GM23338 (cell line): Measurements from ENCODE around the gene RFWD3. TPM values are rescaled to one million over a fixed set of nuclear protein-coding genes. Genes with fewer than 3 reads are reported as not detected.

Experiments used
- ATAC-seq: fragments of 200-7000 bp; cut with Tn5 transposase; 3 replicates; pipeline ENCODE4 v1.9.1; 2020
- DNase-seq: peaks from one replicate; pipeline ENCODE4 v3.0.0-alpha.2; 2015; ENCODE audit warnings: low spot score
- H2AFZ ChIP-seq: fragments of 200-600 bp; sonication (generic); 2 replicates; pipeline ENCODE4 v1.8.0; 2016; ENCODE audit warnings: antibody characterized with exemption, mild to moderate bottlenecking, moderate library complexity
- H3F3A ChIP-seq: fragments of 200-600 bp; sonication (generic); replicated peaks from 2 replicates; pipeline ENCODE4 v1.8.0; 2017; ENCODE audit warnings: antibody characterized with exemption, mixed run types, low read depth
- H3K27ac ChIP-seq: fragments of 200-600 bp; sonication (generic); 2 replicates; pipeline ENCODE4 v1.6.1; 2016; ENCODE audit warnings: low read depth
- H3K27me3 ChIP-seq: fragments of 200-600 bp; sonication (generic); 2 replicates; pipeline ENCODE4 v1.8.0; 2016; ENCODE audit warnings: mild to moderate bottlenecking, mixed run types, moderate library complexity; ENCODE audit not compliant: insufficient read depth
- H3K36me3 ChIP-seq: fragments of 200-600 bp; sonication (generic); 2 replicates; pipeline ENCODE4 v1.8.0; 2016; ENCODE audit warnings: mild to moderate bottlenecking; ENCODE audit not compliant: insufficient read depth
- H3K4me1 ChIP-seq: fragments of 200-600 bp; sonication (generic); 2 replicates; pipeline ENCODE4 v1.8.0; 2016; ENCODE audit warnings: mild to moderate bottlenecking, moderate library complexity; ENCODE audit not compliant: insufficient read depth
- H3K4me2 ChIP-seq: fragments of 200-600 bp; sonication (generic); 2 replicates; pipeline ENCODE4 v1.7.1; 2017; ENCODE audit warnings: mixed run types
- H3K4me3 ChIP-seq: fragments of 200-600 bp; sonication (generic); 2 replicates; pipeline ENCODE4 v1.6.1; 2016; ENCODE audit warnings: mixed run types
- H3K79me2 ChIP-seq: fragments of 200-600 bp; sonication (generic); replicated peaks from 2 replicates; pipeline ENCODE4 v1.8.0; 2017; ENCODE audit warnings: mild to moderate bottlenecking; ENCODE audit not compliant: insufficient read depth
- H3K9me2 ChIP-seq: fragments of 200-600 bp; sonication (generic); 2 replicates; pipeline ENCODE4 v1.8.0; 2017; ENCODE audit not compliant: insufficient read depth
- H4K20me1 ChIP-seq: fragments of 200-600 bp; sonication (generic); replicated peaks from 2 replicates; pipeline ENCODE4 v1.8.0; 2017; ENCODE audit warnings: mild to moderate bottlenecking; ENCODE audit not compliant: insufficient read depth
- H3K27ac Mint-ChIP-seq: 2 replicates; pipeline ENCODE4 v1.8.0; 2020; ENCODE audit warnings: inconsistent platforms, mild to moderate bottlenecking, moderate library complexity, mixed read lengths
- H3K27me3 Mint-ChIP-seq: 3 replicates; pipeline ENCODE4 v1.8.0; 2022; ENCODE audit warnings: low read depth, mild to moderate bottlenecking, moderate library complexity, mixed read lengths, inconsistent platforms; ENCODE audit not compliant: insufficient read depth, poor library complexity
- H3K36me3 Mint-ChIP-seq: 3 replicates; pipeline ENCODE4 v1.8.0; 2021; ENCODE audit warnings: low read depth, mild to moderate bottlenecking, inconsistent platforms, moderate library complexity, mixed read lengths
- H3K4me1 Mint-ChIP-seq: 3 replicates; pipeline ENCODE4 v1.8.0; 2020; ENCODE audit warnings: mild to moderate bottlenecking, inconsistent platforms, mixed read lengths
- H3K4me3 Mint-ChIP-seq: 3 replicates; pipeline ENCODE4 v1.8.0; 2021; ENCODE audit warnings: moderate library complexity, mild to moderate bottlenecking, inconsistent platforms, mixed read lengths
- H3K9me3 Mint-ChIP-seq: 3 replicates; pipeline ENCODE4 v1.8.0; 2020; ENCODE audit warnings: moderate library complexity, mild to moderate bottlenecking, inconsistent platforms, mixed read lengths
- CREB1 ChIP-seq: fragments of 250-450 bp; sonication (Bioruptor Pico); IDR thresholded peaks from 2 replicates; pipeline ENCODE4 v1.5.0; 2020; ENCODE audit warnings: low read depth, mild to moderate bottlenecking, moderate library complexity
- ETS1 ChIP-seq: IDR thresholded peaks from 2 replicates; pipeline ENCODE4 v1.6.1; 2016; ENCODE audit warnings: antibody characterized with exemption
- EZH2 ChIP-seq: fragments of 200-600 bp; sonication (generic); IDR thresholded peaks from one replicate; pipeline ENCODE4 v1.8.0; 2017; ENCODE audit warnings: antibody characterized with exemption, mild to moderate bottlenecking, low read depth; ENCODE audit not compliant: unreplicated experiment
- EZH2phosphoT487 ChIP-seq: fragments of 200-600 bp; sonication (generic); IDR thresholded peaks from one replicate; pipeline ENCODE4 v1.8.1; 2018; ENCODE audit warnings: antibody characterized with exemption; ENCODE audit not compliant: unreplicated experiment
- JUNB ChIP-seq: IDR thresholded peaks from one replicate; pipeline ENCODE4 v1.6.1; 2016; ENCODE audit warnings: antibody characterized with exemption; ENCODE audit not compliant: unreplicated experiment
- NANOG ChIP-seq: IDR thresholded peaks from 2 replicates; pipeline ENCODE4 v1.6.1; 2016; ENCODE audit warnings: antibody characterized with exemption, borderline replicate concordance
- POLR2AphosphoS5 ChIP-seq: IDR thresholded peaks from 2 replicates; pipeline ENCODE4 v1.6.1; 2016; ENCODE audit warnings: antibody characterized with exemption, low read depth
- STAT1 ChIP-seq: IDR thresholded peaks from one replicate; pipeline ENCODE4 v1.6.1; 2016; ENCODE audit warnings: antibody characterized with exemption; ENCODE audit not compliant: unreplicated experiment
- ZNF114 ChIP-seq: fragments of 250-450 bp; sonication (Bioruptor Pico); IDR thresholded peaks from 2 replicates; pipeline ENCODE4 v1.5.0; 2020; ENCODE audit warnings: mild to moderate bottlenecking, moderate library complexity
- ZNF331 ChIP-seq: fragments of 250-450 bp; sonication (Bioruptor Pico); IDR thresholded peaks from 2 replicates; pipeline ENCODE4 v1.5.0; 2020; ENCODE audit warnings: low read depth, mild to moderate bottlenecking, moderate library complexity
- ZNF462 ChIP-seq: fragments of 250-450 bp; sonication (Bioruptor Pico); IDR thresholded peaks from 2 replicates; pipeline ENCODE4 v1.5.0; 2020; ENCODE audit warnings: mild to moderate bottlenecking, moderate library complexity
- polyA plus RNA-seq: library from polyadenylated mRNA; unstranded; fragments of >200 nt; fragmentation: Nextera tagmentation; extraction: Ambion mirVana; gene quantifications from 2 replicates; pipeline ENCODE4 v1.2.1, GENCODE V29; 2016
- total RNA-seq: library from RNA; depleted of rRNA; stranded (reverse); fragments of >200 nt; shearing (Covaris generic); gene quantifications from 2 replicates; pipeline ENCODE4 v1.2.3, GENCODE V29; 2014
- TF ChIP-seq, protein P1 (sequence below): IDR thresholded peaks from one replicate; pipeline ENCODE4 v1.6.1; 2018; ENCODE audit warnings: antibody characterized with exemption; ENCODE audit not compliant: unreplicated experiment
- TF ChIP-seq, protein P2 (sequence below), 2 experiments: fragments of 200-600 bp in 1 of 2; sonication (generic) in 1 of 2; conservative IDR thresholded peaks; 2 replicates each; pipeline versions ENCODE4 v1.5.1 to v1.6.1; 2016 to 2017; ENCODE audit warnings: antibody characterized with exemption in 2 of 2, low read depth in 2 of 2, mild to moderate bottlenecking in 2 of 2, moderate library complexity in 1 of 2

Gene RFWD3
- total and polyA plus RNA-seq, 2 experiments from 2014 or later, result 27.6 to 113 TPM

DNA sequence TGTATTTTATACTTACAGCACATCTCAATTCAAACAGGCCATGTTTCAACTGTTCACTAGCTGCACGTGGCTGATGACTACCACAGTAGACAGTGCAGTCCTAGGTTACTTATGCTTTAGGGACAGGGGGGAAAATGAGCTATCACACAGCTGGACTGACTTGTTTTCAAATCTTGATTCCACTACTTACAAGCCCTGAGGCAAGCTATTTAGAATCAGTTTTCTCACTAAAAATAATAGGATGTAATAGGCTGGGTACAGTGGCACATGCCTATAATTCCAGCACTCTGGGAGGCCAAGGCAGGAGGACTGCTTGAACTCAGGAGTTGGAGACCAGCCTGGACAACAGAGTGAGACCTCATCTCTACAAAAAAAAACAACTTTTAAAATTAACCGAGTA, 70.1 kb downstream of the RFWD3 start:
- no peaks in the 10 kb centered on the region for H3K36me3 ChIP-seq
- H3K27me3 Mint-ChIP-seq, result peaks cover 5% of the 10 kb centered on the region

More for the DNA sequence above, 70.1 kb downstream of the RFWD3 start:
- no peak overlapping the region for H3K4me3 Mint-ChIP-seq
- no peak for DNase-seq
- peaks cover 41% of the 10 kb centered on the region for H4K20me1 ChIP-seq
- H3K9me3 Mint-ChIP-seq, result no peaks in the 10 kb centered on the region
- peaks cover 100% of the 10 kb centered on the region for H3K79me2 ChIP-seq
- no peak overlapping the region for H3K4me3 ChIP-seq
- no peaks in the 10 kb centered on the region; the same call in 1 of the 2 replicates for H3K4me1 ChIP-seq
- H3K9me2 ChIP-seq, result no peaks in the 10 kb centered on the region
- TF ChIP-seq, protein P1, sequence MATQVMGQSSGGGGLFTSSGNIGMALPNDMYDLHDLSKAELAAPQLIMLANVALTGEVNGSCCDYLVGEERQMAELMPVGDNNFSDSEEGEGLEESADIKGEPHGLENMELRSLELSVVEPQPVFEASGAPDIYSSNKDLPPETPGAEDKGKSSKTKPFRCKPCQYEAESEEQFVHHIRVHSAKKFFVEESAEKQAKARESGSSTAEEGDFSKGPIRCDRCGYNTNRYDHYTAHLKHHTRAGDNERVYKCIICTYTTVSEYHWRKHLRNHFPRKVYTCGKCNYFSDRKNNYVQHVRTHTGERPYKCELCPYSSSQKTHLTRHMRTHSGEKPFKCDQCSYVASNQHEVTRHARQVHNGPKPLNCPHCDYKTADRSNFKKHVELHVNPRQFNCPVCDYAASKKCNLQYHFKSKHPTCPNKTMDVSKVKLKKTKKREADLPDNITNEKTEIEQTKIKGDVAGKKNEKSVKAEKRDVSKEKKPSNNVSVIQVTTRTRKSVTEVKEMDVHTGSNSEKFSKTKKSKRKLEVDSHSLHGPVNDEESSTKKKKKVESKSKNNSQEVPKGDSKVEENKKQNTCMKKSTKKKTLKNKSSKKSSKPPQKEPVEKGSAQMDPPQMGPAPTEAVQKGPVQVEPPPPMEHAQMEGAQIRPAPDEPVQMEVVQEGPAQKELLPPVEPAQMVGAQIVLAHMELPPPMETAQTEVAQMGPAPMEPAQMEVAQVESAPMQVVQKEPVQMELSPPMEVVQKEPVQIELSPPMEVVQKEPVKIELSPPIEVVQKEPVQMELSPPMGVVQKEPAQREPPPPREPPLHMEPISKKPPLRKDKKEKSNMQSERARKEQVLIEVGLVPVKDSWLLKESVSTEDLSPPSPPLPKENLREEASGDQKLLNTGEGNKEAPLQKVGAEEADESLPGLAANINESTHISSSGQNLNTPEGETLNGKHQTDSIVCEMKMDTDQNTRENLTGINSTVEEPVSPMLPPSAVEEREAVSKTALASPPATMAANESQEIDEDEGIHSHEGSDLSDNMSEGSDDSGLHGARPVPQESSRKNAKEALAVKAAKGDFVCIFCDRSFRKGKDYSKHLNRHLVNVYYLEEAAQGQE, result no peak
- TF ChIP-seq NANOG, result no peak
- TF ChIP-seq STAT1, result no peak
- no peak for TF ChIP-seq EZH2phosphoT487
- TF ChIP-seq ZNF331 (CRISPR knock-in tag), result no peak
- TF ChIP-seq JUNB, result no peak
- TF ChIP-seq CREB1 (CRISPR knock-in tag), result no peak
- no peak for TF ChIP-seq ZNF462
- TF ChIP-seq EZH2, result no peak
- TF ChIP-seq ETS1, result no peak
- TF ChIP-seq, protein P2, sequence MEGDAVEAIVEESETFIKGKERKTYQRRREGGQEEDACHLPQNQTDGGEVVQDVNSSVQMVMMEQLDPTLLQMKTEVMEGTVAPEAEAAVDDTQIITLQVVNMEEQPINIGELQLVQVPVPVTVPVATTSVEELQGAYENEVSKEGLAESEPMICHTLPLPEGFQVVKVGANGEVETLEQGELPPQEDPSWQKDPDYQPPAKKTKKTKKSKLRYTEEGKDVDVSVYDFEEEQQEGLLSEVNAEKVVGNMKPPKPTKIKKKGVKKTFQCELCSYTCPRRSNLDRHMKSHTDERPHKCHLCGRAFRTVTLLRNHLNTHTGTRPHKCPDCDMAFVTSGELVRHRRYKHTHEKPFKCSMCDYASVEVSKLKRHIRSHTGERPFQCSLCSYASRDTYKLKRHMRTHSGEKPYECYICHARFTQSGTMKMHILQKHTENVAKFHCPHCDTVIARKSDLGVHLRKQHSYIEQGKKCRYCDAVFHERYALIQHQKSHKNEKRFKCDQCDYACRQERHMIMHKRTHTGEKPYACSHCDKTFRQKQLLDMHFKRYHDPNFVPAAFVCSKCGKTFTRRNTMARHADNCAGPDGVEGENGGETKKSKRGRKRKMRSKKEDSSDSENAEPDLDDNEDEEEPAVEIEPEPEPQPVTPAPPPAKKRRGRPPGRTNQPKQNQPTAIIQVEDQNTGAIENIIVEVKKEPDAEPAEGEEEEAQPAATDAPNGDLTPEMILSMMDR (conservative IDR thresholded peaks at IDR 0.05; ENCODE audit: low read depth in 2 of 2), result no peak
- no peak for TF ChIP-seq POLR2AphosphoS5
- no peak for TF ChIP-seq ZNF114 (CRISPR knock-in tag)
- no peaks in the 10 kb centered on the region for H3K27me3 ChIP-seq
- H3K4me1 Mint-ChIP-seq, result peaks cover 4% of the 10 kb centered on the region; the same call in 2 of the 3 replicates
- no peak overlapping the region for H3K4me2 ChIP-seq
- H3K36me3 Mint-ChIP-seq, result peaks cover 15% of the 10 kb centered on the region
- no peak overlapping the region for H3K27ac Mint-ChIP-seq
- no peaks in the 10 kb centered on the region for H3F3A ChIP-seq
- ATAC-seq, result no peak
- H2AFZ ChIP-seq, result no peak overlapping the region
- H3K27ac ChIP-seq, result no peak overlapping the region
